OCI-LY1 (cell line): ENCODE measurements around the gene SSBP3.

ENCODE experiments used
- CTCF ChIP-seq: fragments of 200-600 bp; sonication (generic), shearing (Covaris generic); IDR thresholded peaks from 2 replicates; pipeline ENCODE4 v1.5.1; 2017; ENCODE audit warnings: mild to moderate bottlenecking, antibody characterized with exemption, low read length, moderate library complexity, mixed read lengths
- EZH2 ChIP-seq: fragments of 200-600 bp; sonication (generic), shearing (Covaris generic); IDR thresholded peaks from 2 replicates; pipeline ENCODE4 v1.8.0; 2017; ENCODE audit warnings: borderline replicate concordance, mixed run types, mild to moderate bottlenecking, antibody characterized with exemption, low read length, moderate library complexity, mixed read lengths

GRCh38 chr1:54325284-54325683 is 80.9 kb downstream of the SSBP3 start:
- TF ChIP-seq CTCF (no peak), EZH2 (no peak)
